Measurements from ENCODE around the gene TMEM132A.

DNA sequence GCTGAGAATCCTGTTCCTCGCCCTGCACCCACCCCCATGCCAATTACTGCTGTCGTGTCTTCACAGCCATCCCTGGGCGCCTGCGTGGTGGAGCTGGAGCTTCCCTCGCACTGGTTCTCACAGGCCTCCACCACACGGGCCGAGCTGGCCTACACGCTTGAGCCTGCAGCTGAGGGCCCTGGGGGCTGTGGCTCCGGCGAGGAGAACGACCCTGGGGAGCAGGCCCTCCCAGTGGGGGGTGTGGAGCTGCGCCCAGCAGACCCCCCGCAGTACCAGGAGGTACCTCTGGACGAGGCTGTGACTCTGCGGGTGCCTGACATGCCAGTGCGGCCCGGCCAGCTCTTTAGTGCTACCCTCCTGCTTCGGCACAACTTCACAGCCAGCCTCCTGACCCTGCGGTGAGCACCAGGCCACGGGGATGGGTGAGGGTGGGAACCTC, 4.3 kb downstream of the TMEM132A start:
- TF ChIP-seq CTCF (conservative IDR thresholded peaks at IDR 0.05 in 1 of 2, IDR thresholded peaks at IDR 0.05 in 1 of 2; ENCODE audit: low read depth in 1 of 2, low read length in 2 of 2) = no peak
- TF ChIP-seq EZH2 (IDR thresholded peaks at IDR 0.05; ENCODE audit: low read length, missing control alignments) = no peak
